OCI-LY3 (cell line): ENCODE data around the gene OAF.

Experiments used
- EZH2phosphoT487 ChIP-seq: fragments of 200-600 bp; shearing (Covaris generic); IDR thresholded peaks from 2 replicates; pipeline ENCODE4 v1.6.1; 2018; ENCODE audit warnings: antibody characterized with exemption, mixed run types, low read depth
- TF ChIP-seq, protein P1 (sequence below): fragments of 200-600, 300-600 bp; sonication (generic); IDR thresholded peaks from 2 replicates; pipeline ENCODE4 v1.5.1; 2014; ENCODE audit warnings: antibody characterized with exemption, low read length, low read depth

DNA sequence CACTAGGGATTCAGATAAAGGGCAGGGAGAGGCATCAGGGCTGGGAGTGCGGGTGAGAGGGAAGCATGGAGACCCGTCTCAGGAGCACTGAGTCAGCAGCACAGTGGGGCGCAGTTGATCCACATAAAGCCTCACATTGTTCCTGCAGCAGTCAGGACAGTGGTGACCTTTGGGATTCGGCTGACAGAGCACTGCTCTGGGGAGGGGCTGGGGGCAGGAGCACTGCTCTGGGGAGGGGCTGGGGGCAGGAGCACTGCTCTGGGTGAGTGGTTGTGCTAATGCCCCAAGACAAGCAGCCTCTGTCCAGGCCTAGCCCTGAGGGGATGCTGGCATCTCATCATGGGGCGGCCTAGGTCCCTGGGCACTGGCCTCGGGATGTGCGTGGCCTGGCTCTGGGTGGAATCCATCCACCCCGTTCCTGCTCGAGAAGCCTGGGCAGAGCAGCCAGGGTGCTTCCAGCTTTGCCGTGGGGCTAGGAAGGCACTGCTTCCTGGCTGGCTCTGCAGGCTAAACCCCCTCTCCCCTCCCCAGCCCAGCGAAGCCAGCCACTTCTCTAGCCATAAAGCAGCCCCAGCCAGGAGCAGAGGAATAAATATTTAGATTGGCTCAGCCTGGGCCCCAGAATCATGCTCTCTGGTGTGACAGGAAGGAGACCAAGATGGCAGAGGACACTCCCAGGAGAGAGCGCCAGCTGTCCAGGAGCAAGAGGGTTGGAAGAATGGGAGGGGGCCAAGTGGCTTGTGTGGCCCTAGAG is 7.3 kb downstream of the OAF start:
- TF ChIP-seq, protein P1, sequence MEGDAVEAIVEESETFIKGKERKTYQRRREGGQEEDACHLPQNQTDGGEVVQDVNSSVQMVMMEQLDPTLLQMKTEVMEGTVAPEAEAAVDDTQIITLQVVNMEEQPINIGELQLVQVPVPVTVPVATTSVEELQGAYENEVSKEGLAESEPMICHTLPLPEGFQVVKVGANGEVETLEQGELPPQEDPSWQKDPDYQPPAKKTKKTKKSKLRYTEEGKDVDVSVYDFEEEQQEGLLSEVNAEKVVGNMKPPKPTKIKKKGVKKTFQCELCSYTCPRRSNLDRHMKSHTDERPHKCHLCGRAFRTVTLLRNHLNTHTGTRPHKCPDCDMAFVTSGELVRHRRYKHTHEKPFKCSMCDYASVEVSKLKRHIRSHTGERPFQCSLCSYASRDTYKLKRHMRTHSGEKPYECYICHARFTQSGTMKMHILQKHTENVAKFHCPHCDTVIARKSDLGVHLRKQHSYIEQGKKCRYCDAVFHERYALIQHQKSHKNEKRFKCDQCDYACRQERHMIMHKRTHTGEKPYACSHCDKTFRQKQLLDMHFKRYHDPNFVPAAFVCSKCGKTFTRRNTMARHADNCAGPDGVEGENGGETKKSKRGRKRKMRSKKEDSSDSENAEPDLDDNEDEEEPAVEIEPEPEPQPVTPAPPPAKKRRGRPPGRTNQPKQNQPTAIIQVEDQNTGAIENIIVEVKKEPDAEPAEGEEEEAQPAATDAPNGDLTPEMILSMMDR: no peak
- no peak for TF ChIP-seq EZH2phosphoT487
